ENCODE results near the gene CXXC5.
A peak's percentile ranks its signal among the peaks of the same experiment; 100 is the strongest.

The CXXC5 gene

GRCh38 chr5:139667001-139667729 is 19.0 kb downstream of the CXXC5 start:
- peak in 1 of 2 donors; percentile 34 for DNase-seq

- DNase-seq, result no peak
Observed at GRCh38 chr5:139667730-139668063, 19.5 kb downstream of the CXXC5 start.

GRCh38 chr5:139668064-139668880 is 20.1 kb downstream of the CXXC5 start:
- peak; percentile 28 to 52 for DNase-seq

GRCh38 chr5:139668924-139669661 is 20.9 kb downstream of the CXXC5 start:
- no peak for DNase-seq

GRCh38 chr5:139669662-139670368 is 21.7 kb downstream of the CXXC5 start:
- peak; percentile 35 to 53 for DNase-seq

GRCh38 chr5:139670369-139671095 is 22.4 kb downstream of the CXXC5 start:
- peak; percentile 24 to 57 for DNase-seq

- no peak for DNase-seq
Observed at GRCh38 chr5:139671096-139671841, 23.1 kb downstream of the CXXC5 start.

- no peak for DNase-seq
Observed at GRCh38 chr5:139675213-139675612, 27.1 kb downstream of the CXXC5 start.

GRCh38 chr5:139675825-139676224 is 27.7 kb downstream of the CXXC5 start:
- no peak for DNase-seq

GRCh38 chr5:139676406-139676805 is 28.3 kb downstream of the CXXC5 start:
- DNase-seq, result no peak

GRCh38 chr5:139676951-139677735 is 29.0 kb downstream of the CXXC5 start:
- no peak for DNase-seq

- no peak for DNase-seq
Observed at GRCh38 chr5:139677736-139678613, 29.8 kb downstream of the CXXC5 start.

GRCh38 chr5:139678751-139679750 is 30.9 kb downstream of the CXXC5 start:
- no peak for DNase-seq

GRCh38 chr5:139680368-139681111 is 32.4 kb downstream of the CXXC5 start:
- DNase-seq, result no peak

- DNase-seq, result no peak
Observed at GRCh38 chr5:139681112-139681458, 32.9 kb downstream of the CXXC5 start.

GRCh38 chr5:139681466-139681865 is 33.3 kb downstream of the CXXC5 start:
- DNase-seq, result no peak

Measured in CD4-positive, alpha-beta T cell treated with Interleukin-4 for 1 hour (primary cell).